Activated CD4-positive, alpha-beta T cell treated with anti-CD3 and anti-CD28 coated beads for 24 hours (primary cell): Measurements from ENCODE around the gene IL6ST.

Source experiments
- DNase-seq, 2 donors: peaks; one replicate each; pipeline ENCODE4 v3.0.0-alpha.2; 2020; ENCODE audit warnings: low read depth in 2 of 2

Gene IL6ST

GRCh38 chr5:55920784-55921183 lies 74.0 kb downstream of the IL6ST start:
- DNase-seq, result no peak

GRCh38 chr5:55919625-55920024 lies 75.1 kb downstream of the IL6ST start:
- no peak for DNase-seq

- no peak for DNase-seq
These were observed 76.4 kb downstream of the IL6ST start for GRCh38 chr5:55918087-55919035.

- no peak for DNase-seq
These were observed 77.2 kb downstream of the IL6ST start for GRCh38 chr5:55917402-55918086.

GRCh38 chr5:55916986-55917385 lies 77.8 kb downstream of the IL6ST start:
- no peak for DNase-seq

GRCh38 chr5:55915783-55916182 lies 79.0 kb downstream of the IL6ST start:
- DNase-seq, result no peak

GRCh38 chr5:55914971-55915370 lies 79.8 kb downstream of the IL6ST start:
- DNase-seq, result no peak

GRCh38 chr5:55913466-55914413 lies 81.0 kb downstream of the IL6ST start:
- DNase-seq, result no peak

- no peak for DNase-seq
These were observed 82.7 kb downstream of the IL6ST start for GRCh38 chr5:55911784-55912653.

- DNase-seq, result no peak
These were observed 86.0 kb downstream of the IL6ST start for GRCh38 chr5:55908804-55909203.

GRCh38 chr5:55907927-55908326 lies 86.8 kb downstream of the IL6ST start:
- no peak for DNase-seq

GRCh38 chr5:55905251-55905650 lies 89.5 kb downstream of the IL6ST start:
- no peak for DNase-seq

- DNase-seq, result no peak
These were observed 90.6 kb downstream of the IL6ST start for GRCh38 chr5:55904152-55904551.

GRCh38 chr5:55903121-55903701 lies 91.6 kb downstream of the IL6ST start:
- peak; percentile 27 to 57 for DNase-seq

- DNase-seq, result no peak
These were observed 92.1 kb downstream of the IL6ST start for GRCh38 chr5:55902696-55903095.

GRCh38 chr5:55900776-55901175 lies 94.0 kb downstream of the IL6ST start:
- DNase-seq, result no peak

- DNase-seq, result no peak
These were observed 94.7 kb downstream of the IL6ST start for GRCh38 chr5:55900068-55900467.

GRCh38 chr5:55899344-55899743 lies 95.4 kb downstream of the IL6ST start:
- no peak for DNase-seq

- DNase-seq, result no peak
These were observed 96.9 kb downstream of the IL6ST start for GRCh38 chr5:55897905-55898304.

- DNase-seq, result no peak
These were observed 97.4 kb downstream of the IL6ST start for GRCh38 chr5:55897206-55897894.
